DMS53 treated with DMSO at 0.1 percent for 48 hours (cell line): ENCODE results near the gene DMD.

Experiments
- DNase-seq: peaks from one replicate; lab custom pipeline; 2025; ENCODE audit not compliant: unreplicated experiment; lab: John Stamatoyannopoulos, UW

The DMD gene

GRCh38 chrX:31092970-31093638 lies 2118.2 kb downstream of the DMD start:
- DNase-seq = no peak

DNA sequence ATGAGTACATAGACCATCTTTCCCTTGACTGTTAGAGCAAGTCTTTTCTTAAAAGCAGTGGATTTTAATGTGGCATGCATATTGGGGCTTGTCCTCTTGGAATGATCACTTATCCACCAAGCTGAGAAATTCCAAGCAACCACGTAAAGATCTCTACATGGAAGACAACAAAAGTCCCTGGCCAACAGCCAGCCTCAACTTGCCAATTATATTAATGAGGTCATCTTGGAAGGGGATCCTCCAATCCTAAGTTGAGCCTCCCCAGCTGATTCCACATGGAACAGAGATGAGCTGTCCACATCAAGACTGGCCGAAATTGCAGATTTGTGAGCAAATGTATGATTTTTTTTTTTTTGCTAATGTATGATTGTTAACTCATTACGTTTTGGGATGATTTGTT lies 2118.9 kb downstream of the DMD start:
- DNase-seq = no peak

DNA sequence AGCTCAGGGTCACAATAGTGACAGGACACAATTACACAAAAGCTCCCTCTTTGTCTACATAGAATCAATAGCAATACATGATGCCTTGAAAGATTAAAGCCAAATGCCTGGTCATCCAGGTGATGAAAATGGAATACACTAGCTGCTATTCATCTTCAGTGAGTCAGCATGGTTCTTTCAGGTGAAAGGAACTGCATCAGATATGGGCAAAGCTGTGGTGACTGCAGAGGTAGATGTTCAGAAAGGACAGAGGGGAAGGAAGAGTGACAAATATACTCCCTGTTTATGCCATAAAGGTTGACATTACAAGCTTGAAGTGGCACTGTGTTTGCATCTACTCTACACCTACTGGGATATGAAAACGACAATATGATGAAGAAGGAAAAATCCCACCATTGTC lies 2119.5 kb downstream of the DMD start:
- no peak for DNase-seq

DNA sequence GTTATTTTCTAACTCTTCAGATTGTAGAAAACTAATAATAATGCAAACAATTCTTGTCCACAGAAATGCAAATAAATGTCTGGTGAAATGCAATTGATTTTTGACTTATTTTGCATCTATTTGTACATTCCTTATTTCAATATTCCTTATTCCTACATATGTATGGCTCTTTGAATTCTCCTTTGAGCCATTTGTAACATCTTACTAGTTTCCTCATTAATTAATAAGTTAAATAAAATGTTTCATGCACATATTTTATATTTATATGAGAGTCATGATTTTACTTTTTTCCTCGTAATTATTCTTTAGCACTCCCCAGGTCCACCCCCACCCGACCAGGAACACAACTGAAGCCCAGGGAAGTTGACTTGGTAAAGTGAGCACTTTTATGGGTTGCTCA lies 2136.8 kb downstream of the DMD start:
- DNase-seq = no peak

GRCh38 chrX:31071725-31072124 lies 2139.6 kb downstream of the DMD start, which contains the start of gene FTHL17:
FTHL17 (minus strand) TSS chrX:31072041; CDS start chrX:31071953, 88 bp downstream.
- DNase-seq = no peak

GRCh38 chrX:31071262-31071661 lies 2140.1 kb downstream of the DMD start:
- no peak for DNase-seq

- no peak for DNase-seq
These were observed 2141.3 kb downstream of the DMD start for GRCh38 chrX:31070057-31070468.
